Fibroblast of upper back skin (primary cell): ENCODE data around the gene TUT7.
"Not testable (repeated sequence)": the region's sequence is repeated elsewhere in the genome, so short reads cannot be mapped to it uniquely, and the experiment has no call there.

Experiments
- DNase-seq: peaks from one replicate; pipeline ENCODE4 v3.0.0-alpha.2; 2013

The TUT7 gene

GRCh38 chr9:86344818-86345217 is 9.4 kb downstream of the TUT7 start:
- DNase-seq, result no peak

DNA sequence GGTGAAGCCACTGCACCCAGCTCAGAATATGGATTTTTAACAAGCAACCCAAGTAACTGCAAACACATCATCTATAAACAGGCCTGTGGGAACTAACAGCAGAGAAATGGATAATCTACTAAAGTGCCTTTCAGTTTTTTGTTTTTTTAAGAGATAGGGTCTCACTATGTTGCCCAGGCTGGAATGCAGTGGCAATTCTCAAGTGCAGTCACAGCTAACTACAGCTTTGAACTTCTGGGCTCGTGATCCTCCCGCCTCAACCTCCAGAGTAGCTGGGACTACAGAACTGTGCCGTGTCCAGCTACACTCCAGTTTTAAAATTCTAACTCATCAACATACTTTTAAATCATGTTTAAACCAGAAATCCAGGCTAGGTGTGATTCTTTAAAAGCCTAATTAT is 11.9 kb downstream of the TUT7 start:
- DNase-seq, result no peak

DNA sequence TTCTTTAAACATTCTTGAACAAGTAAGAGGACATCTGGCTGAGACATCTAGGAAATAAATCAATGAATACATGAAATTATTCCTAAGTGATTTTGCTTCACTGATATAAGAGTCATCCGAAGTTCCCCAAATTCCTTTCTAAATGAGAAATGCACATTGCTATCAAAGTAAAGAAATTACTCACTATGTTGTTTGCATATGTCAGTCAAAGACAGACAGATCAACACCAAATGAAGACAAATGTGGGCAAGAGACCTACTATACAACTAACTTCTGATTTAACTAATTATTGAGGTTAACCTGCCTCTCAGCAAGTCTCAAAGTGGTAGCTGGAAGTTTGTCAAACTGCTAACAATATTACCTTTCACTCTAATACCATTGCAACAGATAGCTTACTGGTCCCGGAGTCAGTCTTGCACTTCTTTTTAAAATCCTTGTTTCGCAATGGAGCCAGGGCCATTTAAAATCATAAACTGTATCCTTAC is 13.2 kb downstream of the TUT7 start:
- DNase-seq, result peak; percentile 74

DNA sequence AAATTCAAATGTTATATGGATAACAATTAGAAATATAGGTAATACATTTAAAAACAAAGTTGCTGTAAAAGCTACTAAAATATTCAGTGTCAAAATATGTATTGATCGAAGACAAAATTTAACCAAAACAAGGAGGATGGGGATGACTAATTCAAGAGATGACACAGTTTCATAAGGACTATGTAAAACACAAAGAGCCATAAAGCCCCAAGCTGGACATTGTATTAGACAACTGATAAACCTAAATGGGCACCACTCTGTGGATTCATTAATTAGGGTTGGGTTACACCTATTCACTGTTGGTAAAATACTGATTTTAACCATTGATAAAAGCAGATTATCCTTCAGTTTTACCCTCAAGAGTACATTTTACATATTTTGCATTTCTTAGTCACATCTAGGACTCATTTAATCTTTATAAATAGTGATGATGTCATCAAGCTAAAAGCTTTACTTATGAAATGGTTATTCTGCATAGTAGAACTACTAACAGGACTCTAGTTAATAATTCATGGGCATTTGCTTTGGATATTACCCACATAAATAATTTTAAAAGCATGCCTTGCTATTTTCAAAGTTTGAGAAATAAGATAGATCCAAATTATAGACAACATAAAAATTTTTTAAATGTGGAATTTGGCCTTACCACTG is 13.7 kb downstream of the TUT7 start:
- DNase-seq, result no peak

- DNase-seq, result no peak
Measured at GRCh38 chr9:86337469-86338108, 16.6 kb downstream of the TUT7 start.

DNA sequence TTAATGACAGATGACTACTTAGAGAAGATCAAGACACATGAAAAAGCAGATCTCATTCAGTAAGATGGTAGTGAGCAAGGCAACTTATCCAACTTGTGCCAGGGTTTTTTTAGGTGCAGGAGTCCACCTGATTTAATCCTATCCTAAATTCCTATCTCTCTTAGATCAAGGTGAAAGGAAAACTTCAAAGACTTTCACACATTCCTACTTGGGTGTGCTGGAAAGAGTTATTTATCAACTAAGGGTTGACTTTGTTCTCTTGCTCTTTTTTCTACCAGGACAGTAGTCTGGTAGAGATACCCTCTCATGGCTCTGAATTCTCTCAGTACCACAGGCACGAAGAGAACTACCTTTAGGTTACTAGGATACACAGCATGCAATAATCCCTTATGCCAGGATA is 18.2 kb downstream of the TUT7 start:
- DNase-seq, result no peak

DNA sequence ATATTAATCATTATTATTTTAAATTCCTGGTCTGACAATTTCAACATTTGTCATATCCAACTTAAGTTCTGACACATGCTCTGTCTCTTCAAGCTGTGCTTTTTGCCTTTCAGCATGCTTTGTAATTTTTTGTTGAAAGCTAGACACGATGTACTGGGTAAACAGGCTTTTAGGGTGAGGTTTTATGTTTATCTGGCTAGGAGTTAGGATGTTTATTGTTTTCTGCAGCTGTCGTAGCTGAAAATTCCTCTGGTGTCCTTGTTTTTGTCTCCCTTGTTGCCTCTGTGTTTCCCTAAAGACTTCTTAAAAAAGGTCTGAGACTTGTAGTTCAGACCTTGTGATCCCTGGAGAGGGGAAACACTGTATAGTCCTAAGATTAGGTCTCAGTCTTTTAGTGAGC is 20.6 kb downstream of the TUT7 start:
- no peak for DNase-seq

GRCh38 chr9:86330186-86330585 is 24.0 kb downstream of the TUT7 start:
- DNase-seq, result no peak

DNA sequence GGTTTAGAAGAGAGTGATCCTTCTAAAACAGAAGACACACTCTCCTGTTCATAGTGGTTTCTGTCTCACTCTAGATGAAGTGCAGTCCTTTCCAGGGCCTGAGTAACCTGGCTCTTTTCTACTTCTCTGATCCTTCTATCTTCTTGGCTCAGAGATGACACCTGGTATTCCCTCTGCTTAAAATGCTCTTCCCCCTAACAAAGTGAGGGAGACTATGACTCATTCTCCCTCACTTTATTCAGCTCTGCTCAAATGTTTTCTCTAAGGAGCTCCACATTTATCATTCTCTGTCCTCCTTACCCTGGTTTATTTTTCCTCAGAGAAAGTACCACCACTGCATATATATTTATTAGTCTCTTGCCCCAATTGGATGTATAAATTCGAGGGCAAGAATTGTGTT is 24.6 kb downstream of the TUT7 start:
- DNase-seq, result no peak

DNA sequence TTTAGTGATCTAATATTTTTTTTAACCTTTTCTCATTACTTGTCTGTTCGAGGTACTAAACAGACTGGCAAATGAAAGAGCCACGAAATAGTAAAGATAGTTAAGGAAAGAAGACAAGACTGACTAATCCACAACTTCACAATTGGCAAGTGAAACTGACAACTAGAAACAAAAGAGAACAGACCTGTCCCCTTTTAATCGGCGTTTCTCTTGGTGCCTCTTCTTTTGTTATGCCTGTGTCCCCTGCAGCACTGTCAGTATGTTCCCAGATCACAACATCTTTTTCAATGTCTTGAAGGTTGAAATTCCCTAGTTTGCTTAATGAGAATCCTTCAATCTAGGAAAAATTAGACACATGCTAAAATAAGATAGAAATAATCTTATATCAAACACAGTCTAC is 26.1 kb downstream of the TUT7 start:
- no peak for DNase-seq

DNA sequence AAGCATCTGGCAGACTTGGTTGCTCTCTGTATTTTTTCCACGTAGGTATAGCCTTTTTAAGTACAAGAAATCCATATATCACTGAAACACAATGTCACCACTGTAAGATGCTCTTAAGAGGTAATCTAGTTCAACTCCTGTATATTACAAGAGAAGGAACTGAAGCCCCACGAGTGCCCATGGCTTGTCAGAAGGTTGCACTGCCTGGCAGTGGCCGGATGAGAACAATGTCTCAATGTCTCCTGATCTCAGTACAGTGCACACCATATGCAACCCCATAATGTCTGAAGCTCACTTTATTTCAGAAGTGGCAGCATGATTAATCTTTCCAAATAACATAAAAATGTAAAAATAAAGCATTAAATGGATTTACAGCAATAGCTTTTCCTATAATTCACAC is 27.7 kb downstream of the TUT7 start:
- no peak for DNase-seq

DNA sequence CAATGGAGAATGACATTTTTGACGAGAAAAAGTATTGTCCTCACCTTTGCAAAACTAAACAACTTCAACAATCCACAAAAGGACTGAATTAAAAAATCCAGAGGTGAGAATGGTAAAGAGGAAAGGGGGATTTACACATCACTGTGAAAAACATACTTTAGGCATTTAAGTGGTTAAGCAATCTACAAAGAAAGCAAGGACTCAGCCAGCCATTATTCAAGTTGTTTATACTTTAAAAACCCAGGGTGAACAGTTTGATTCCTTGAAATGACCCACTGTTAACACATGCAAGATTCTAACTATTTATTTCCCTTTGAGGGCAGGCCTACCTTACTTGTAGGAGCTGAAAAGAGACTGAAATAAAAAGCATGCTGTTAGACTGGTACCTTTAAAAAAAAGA is 29.3 kb downstream of the TUT7 start:
- no peak for DNase-seq

DNA sequence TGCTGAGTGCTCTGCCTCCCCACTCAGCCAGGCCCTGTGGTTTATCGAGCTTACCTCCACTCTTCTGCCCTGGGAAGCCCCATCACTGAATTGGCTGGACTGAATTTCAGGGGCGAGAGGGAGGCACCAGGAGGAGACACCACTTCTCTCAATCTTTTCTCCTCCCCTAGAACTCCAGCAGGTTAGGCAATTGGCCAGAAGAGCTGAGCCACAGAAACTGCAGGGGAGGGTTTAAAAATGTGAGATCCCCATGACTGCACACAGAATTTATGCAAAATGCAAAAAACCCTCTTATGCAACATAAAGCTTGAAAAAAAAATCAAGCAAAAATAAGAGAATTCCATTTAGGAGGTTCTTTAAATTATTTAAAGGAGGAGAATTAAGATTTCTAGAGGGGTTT is 29.9 kb downstream of the TUT7 start:
- DNase-seq, result peak; percentile 77

DNA sequence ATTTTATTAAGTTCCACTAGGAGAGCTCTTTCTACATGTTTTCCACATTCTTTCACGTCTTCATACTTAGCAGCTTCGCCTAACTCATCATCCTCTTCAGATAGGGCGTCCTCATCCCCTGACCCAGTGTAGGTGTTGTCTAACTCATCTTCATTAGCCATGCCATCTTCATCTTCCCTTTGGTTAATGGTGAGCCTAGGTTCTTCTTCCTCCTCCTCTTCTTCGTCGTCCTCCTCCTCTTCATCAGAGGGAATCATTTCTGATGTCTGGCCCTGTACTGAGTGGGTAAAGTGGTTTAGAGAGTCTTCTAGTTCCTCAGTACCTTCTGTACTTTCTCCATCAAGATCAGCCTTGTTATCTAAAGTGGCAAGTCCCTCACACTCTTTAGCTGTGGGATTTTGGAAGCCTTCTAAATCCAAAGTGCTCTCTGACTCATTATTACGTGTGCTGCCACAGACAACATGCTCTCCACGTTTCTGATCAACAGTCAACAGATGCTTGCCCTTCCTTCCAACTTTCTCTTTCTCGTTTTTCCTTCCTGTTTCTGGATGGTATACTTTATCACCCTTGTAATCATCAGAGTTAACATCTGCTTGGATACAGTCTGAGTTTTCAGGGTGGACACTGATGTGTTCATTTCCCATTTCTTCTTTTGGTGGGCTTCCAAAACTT is 31.1 kb downstream of the TUT7 start:
- peak; percentile 21 for DNase-seq

DNA sequence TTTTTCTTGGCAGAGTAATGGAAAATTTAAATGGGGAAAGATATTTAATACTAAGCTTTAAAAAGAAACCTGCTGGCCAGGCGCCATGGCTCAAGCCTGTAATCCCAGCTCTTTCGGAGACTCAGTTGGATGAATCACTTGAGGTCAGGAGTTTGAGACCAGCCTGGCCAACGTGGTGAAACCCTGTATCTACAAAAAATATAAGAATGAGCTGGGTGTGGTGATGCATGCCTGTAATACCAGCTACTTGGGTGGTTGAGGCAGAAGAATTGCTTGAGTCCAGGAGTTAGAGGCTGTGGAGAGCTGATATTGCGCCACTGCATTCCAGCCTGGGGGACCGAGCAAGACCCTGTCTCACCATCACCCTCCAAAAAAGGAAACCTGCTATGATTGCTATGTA is 32.8 kb downstream of the TUT7 start:
- peak; percentile 94 for DNase-seq

- DNase-seq, result no peak
Measured at GRCh38 chr9:86318187-86318586, 36.0 kb downstream of the TUT7 start.

DNA sequence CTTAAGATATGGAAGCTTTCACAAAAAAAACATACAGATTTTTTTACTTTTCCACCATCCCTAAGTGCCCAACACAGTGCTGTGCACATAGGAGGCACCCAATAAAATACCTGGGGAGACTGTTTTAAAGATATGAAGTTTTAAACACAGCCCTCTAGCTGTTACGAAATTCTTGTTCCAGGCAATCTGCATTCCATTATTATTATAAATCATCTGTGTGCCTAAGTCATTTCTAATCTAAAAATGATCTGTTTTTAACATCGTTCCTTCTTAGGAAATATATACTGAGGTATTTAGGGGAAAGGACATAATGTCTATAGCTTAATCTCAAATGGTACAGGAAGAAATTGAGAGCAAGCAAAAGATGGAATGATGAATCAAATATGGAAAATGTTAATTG is 39.1 kb downstream of the TUT7 start:
- peak; percentile 6 for DNase-seq

DNA sequence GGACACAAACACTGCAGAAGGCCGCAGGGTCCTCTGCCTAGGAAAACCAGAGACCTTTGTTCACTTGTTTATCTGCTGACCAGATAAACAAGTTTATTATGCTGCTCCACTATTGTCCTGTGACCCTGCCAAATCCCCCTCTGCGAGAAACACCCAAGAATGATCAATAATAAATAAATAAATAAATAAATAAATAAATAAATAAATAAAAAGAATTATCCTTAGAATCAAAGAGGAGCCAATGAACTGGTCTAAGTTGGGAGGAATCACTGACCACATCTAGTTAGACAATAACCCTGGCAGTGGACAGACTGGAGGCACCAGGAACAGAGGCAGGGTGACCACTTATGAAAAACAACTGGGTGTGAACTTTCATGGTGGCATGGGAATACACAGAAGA is 41.3 kb downstream of the TUT7 start:
- DNase-seq, result not testable (repeated sequence)

GRCh38 chr9:86308687-86309086 is 45.5 kb downstream of the TUT7 start:
- no peak for DNase-seq

DNA sequence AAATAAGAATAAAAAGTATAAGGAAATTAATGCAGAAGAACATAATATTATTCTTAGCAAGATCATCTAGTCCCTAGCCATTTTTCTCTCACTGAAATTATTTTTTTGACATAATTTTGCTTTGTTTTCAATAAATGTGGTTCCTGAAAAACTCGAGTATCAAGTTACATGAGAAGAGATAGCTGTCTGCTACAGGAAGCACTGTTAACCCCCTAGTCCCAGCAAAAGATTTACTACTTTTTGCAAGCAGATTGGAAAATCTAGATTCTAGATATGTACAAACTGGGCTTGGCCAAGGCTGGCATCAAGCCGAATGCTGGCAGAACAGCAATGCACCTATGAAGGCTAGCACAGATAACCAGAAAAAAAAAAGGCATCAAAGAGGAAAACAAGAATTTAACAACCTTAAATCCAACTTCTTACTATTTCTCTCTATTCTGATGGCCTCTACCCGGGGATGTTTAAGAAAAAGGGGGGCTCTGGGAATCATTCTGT is 49.9 kb downstream of the TUT7 start:
- DNase-seq, result no peak

DNA sequence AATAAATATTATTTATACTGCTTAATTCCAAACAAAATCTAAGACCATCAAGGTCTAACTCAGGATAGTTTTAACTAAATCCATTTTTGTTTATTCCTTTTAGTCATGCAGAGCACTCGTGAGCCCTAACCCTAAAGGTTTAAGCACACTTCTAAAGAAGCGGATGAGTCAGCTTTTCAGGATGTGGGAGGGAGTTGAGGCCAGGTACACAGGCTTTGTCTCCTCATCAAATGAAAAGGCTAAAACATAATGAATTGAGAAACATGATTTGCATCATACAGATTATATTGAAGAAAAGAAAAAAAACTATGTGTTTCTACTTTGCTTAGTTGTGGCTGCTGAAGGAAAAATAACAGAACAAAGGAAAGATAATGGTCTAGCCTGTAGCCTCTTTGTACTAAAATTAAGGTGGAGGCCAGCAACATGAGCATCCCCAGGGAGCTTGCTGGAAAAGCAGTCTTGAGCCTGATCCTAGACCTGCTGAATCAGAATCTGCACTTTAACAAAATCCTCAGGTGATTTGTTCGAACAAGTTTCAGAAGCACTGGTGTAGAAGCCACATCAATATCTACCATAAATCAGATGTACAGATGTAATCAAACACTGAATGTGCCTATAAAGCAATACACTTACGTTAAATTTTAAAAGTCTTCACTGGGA is 50.8 kb downstream of the TUT7 start:
- no peak for DNase-seq

DNA sequence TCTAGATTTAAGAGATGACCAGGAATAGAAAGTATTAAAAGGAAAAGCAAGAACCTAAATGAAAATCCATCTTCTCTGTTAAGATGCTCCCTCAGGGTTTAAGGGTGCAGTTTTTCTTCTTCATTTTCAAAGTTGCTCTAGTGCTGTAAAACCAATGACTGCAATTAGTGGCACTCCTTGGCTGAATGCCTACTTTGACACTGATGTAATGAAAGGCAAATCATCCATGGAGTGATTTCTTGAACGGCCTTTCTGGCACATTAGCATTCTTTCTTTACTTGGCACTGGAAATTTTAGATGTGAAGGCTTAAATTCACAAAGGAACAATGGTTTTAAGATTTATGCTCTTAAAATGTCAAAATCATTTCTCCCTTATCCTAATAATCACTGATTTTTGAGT is 52.5 kb downstream of the TUT7 start:
- DNase-seq, result no peak

- no peak for DNase-seq
Measured at GRCh38 chr9:86300701-86301100, 53.5 kb downstream of the TUT7 start.

- DNase-seq, result no peak
Measured at GRCh38 chr9:86298873-86299272, 55.3 kb downstream of the TUT7 start.
